PFSK-1 (cell line): Measurements from ENCODE around the gene GPR39.

Experiments used
- FOXP2 ChIP-seq: optimal IDR thresholded peaks from 2 replicates; pipeline ENCODE3; 2011; ENCODE audit warnings: borderline replicate concordance, control low read depth, inconsistent platforms; ENCODE audit not compliant: insufficient read depth; ENCODE audit errors: extremely low read length, extremely low read depth
- POLR2AphosphoS5 ChIP-seq: IDR thresholded peaks from 2 replicates; pipeline ENCODE4 v1.6.1; 2012; ENCODE audit warnings: low read depth, mild to moderate bottlenecking, control low read depth, low read length, moderate library complexity
- SIN3A ChIP-seq: IDR thresholded peaks from 2 replicates; pipeline ENCODE4 v1.6.1; 2012; ENCODE audit warnings: mild to moderate bottlenecking, low read length, moderate library complexity, borderline replicate concordance; ENCODE audit not compliant: insufficient read depth
- TAF1 ChIP-seq: IDR thresholded peaks from 2 replicates; pipeline ENCODE4 v1.6.1; 2012; ENCODE audit warnings: low read length, control low read depth, borderline replicate concordance; ENCODE audit not compliant: insufficient read depth
- TF ChIP-seq, protein P1 (sequence below), 2 experiments: IDR thresholded peaks; 2 replicates each; pipeline versions ENCODE4 v1.6.1 to v1.8.0; 2011 to 2012; ENCODE audit warnings: low read depth in 2 of 2, low read length in 2 of 2, control low read depth in 1 of 2, inconsistent platforms in 1 of 2, mild to moderate bottlenecking in 1 of 2, moderate library complexity in 1 of 2; ENCODE audit not compliant: insufficient read depth in 1 of 2

Gene GPR39

DNA sequence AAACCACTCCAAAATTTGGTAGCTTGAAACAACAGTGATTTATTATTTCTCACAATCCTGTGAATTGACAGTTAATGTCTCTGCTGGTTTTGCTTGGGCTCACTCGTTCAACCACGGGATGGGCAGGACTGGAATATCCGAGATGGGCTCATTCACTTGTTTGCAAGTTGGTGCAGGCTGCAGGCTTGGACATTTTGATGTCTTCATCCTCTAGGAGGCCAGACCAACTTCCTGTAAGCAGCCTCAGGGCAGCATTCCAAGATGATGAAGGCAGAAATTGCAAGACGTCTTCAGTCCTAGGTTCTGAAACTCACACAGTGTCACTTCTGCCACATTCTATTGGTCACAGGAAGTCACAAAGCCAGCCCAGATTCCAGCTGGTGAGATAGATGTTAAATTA is 47.1 kb downstream of the GPR39 start:
- TF ChIP-seq POLR2AphosphoS5, result no peak
- TF ChIP-seq TAF1, result no peak
- no peak for TF ChIP-seq SIN3A
- TF ChIP-seq, protein P1, sequence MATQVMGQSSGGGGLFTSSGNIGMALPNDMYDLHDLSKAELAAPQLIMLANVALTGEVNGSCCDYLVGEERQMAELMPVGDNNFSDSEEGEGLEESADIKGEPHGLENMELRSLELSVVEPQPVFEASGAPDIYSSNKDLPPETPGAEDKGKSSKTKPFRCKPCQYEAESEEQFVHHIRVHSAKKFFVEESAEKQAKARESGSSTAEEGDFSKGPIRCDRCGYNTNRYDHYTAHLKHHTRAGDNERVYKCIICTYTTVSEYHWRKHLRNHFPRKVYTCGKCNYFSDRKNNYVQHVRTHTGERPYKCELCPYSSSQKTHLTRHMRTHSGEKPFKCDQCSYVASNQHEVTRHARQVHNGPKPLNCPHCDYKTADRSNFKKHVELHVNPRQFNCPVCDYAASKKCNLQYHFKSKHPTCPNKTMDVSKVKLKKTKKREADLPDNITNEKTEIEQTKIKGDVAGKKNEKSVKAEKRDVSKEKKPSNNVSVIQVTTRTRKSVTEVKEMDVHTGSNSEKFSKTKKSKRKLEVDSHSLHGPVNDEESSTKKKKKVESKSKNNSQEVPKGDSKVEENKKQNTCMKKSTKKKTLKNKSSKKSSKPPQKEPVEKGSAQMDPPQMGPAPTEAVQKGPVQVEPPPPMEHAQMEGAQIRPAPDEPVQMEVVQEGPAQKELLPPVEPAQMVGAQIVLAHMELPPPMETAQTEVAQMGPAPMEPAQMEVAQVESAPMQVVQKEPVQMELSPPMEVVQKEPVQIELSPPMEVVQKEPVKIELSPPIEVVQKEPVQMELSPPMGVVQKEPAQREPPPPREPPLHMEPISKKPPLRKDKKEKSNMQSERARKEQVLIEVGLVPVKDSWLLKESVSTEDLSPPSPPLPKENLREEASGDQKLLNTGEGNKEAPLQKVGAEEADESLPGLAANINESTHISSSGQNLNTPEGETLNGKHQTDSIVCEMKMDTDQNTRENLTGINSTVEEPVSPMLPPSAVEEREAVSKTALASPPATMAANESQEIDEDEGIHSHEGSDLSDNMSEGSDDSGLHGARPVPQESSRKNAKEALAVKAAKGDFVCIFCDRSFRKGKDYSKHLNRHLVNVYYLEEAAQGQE (IDR thresholded peaks at IDR 0.05; ENCODE audit: insufficient read depth in 1 of 2, low read depth in 2 of 2, low read length in 2 of 2), result no peak
- TF ChIP-seq FOXP2, result no peak

DNA sequence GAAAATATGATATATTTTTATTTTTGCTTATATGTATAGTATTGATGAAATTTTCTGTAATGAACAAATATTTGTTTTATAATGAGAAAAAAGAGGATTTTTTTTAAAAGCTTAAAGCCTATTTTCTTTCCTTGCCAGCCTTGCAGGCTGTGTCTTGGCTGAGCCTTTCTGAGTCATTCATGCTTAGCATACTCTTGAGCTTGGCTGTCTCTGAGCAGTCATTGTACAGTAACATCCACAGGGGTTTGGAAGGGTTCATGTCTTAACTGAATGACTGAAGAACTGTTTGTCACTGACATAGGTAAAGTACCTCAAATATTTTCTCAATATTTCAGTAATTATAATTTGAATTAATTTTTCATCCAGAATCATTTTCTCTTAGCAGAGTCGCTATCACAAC is 49.3 kb downstream of the GPR39 start:
- TF ChIP-seq, protein P1 (IDR thresholded peaks at IDR 0.05; ENCODE audit: insufficient read depth in 1 of 2, low read depth in 2 of 2, low read length in 2 of 2), result no peak
- TF ChIP-seq TAF1 (no peak), SIN3A (no peak), FOXP2 (no peak), POLR2AphosphoS5 (no peak)

DNA sequence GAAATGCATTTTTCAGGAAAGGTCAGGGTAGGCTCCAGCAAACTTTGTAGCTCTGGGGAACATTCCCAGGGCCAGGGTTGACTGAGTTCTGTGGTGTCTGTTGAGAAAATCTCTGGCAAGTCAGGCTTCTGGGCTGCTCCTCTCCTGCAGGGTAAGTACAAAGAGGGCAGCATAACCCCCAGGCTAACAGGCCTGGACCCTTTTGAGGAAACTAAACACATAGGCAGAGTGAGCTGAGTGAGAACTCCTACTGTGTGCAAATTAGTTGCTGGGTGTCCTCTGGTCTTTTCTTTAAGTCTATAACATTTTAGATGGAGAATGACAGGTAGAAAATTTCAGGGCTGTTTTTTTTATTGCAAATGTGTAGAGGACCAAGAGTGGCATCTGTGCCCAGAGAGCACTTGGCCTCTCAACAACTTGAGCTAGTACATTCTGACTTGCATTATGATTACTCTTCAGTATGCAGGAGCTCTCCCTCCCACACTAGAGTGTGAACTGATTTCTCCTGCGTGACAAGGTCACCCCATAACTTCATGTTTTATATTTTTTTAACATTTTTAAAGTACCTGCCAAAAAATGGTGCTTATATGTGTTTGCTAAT is 49.9 kb downstream of the GPR39 start:
- TF ChIP-seq, protein P1 (IDR thresholded peaks at IDR 0.05; ENCODE audit: insufficient read depth in 1 of 2, low read depth in 2 of 2, low read length in 2 of 2), result no peak
- no peak for TF ChIP-seq SIN3A
- no peak for TF ChIP-seq TAF1

DNA sequence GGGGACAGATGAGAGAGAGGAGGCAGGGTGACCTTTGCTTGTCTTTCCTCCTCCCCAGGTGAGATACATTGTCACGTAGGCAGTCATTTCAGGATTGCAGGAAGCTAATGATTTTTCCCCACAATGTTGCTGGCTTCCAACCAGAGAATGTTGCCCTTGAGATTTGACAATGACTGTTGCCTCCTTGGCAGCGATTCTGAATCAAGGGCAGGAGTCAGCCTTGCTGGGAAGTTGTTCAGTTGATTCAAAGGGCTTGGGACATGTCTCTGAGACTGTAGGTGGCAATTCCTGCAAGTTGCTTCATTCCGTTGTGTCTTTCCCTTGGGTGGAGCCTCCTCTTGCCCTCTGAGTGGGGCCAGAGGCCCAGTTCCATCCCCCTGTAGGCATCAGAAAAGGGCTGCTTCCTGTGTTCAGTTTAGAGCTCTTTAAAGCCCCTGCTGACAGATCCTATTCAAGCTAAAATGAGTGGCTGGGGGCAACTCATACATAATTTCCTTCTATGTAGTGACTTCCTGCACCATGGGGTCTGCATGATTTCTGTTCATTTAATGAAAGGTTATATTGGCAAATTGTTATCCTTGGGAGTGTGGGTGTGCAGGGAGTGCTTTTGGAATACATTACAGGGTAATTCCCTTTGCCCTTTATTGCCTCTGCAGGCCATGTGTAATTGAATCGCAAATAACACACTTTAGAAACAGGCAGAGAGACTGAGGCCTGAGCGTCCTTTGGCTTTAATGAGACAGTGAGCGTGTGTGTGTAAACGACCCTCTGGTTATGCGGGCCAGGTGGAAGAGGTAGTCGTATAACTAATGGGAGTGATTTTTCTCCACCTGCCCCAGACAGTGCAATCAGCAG is 52.4 kb downstream of the GPR39 start:
- TF ChIP-seq TAF1, result no peak
- no peak for TF ChIP-seq FOXP2
- no peak for TF ChIP-seq POLR2AphosphoS5
- TF ChIP-seq, protein P1 (IDR thresholded peaks at IDR 0.05; ENCODE audit: insufficient read depth in 1 of 2, low read depth in 2 of 2, low read length in 2 of 2), result no peak
